Neural cell (in vitro differentiated cells): ENCODE measurements around the gene NHERF2. TPM values are rescaled to one million over a fixed set of nuclear protein-coding genes. Genes with fewer than 3 reads are reported as not detected.

Source experiments
- H2AFZ ChIP-seq: fragments of 200-600, 300-800 bp; sonication (generic), shearing (Covaris generic); 2 replicates; pipeline ENCODE4 v1.6.0; 2014; ENCODE audit warnings: low read depth, mild to moderate bottlenecking, antibody characterized with exemption, low read length, moderate library complexity
- H3F3A ChIP-seq: fragments of 200-600 bp; shearing (Covaris generic); 2 replicates; pipeline ENCODE4 v1.6.1; 2016; ENCODE audit warnings: mild to moderate bottlenecking, moderate library complexity, mixed read lengths, antibody characterized with exemption, low read length; ENCODE audit not compliant: insufficient read depth, poor library complexity, severe bottlenecking
- H3K27ac ChIP-seq: fragments of 200-600, 300-800 bp; sonication (generic), shearing (Covaris generic); 2 replicates; pipeline ENCODE4 v1.5.1; 2014; ENCODE audit warnings: mild to moderate bottlenecking, low read length, moderate library complexity
- H3K27me3 ChIP-seq: fragments of 300-800, 200-600 bp; sonication (generic), shearing (Covaris generic); 2 replicates; pipeline ENCODE4 v1.6.0; 2014; ENCODE audit warnings: mild to moderate bottlenecking, low read depth, low read length, moderate library complexity; ENCODE audit not compliant: insufficient read depth
- H3K36me3 ChIP-seq: fragments of 300-800, 200-600 bp; sonication (generic), shearing (Covaris generic); 2 replicates; pipeline ENCODE4 v1.5.1; 2014; ENCODE audit warnings: mild to moderate bottlenecking, antibody characterized with exemption, low read length, moderate library complexity; ENCODE audit not compliant: insufficient read depth
- H3K4me2 ChIP-seq: fragments of 300-800, 200-600 bp; sonication (generic), shearing (Covaris generic); 2 replicates; pipeline ENCODE4 v1.6.0; 2014; ENCODE audit warnings: mild to moderate bottlenecking, low read length
- H3K4me3 ChIP-seq: fragments of 300-800, 200-600 bp; sonication (generic), shearing (Covaris generic); 2 replicates; pipeline ENCODE4 v1.5.1; 2014; ENCODE audit warnings: mild to moderate bottlenecking, low read length, moderate library complexity
- H3K79me2 ChIP-seq: fragments of 200-600 bp; shearing (Covaris generic); replicated peaks from 2 replicates; pipeline ENCODE4 v1.6.0; 2014; ENCODE audit warnings: mild to moderate bottlenecking, low read length, moderate library complexity; ENCODE audit not compliant: insufficient read depth
- H3K9ac ChIP-seq: fragments of 300-800, 200-600 bp; sonication (generic), shearing (Covaris generic); 2 replicates; pipeline ENCODE4 v1.6.1; 2016; ENCODE audit warnings: mild to moderate bottlenecking, low read length, mixed read lengths
- H3K9me2 ChIP-seq: fragments of 200-600 bp; shearing (Covaris generic); 2 replicates; pipeline ENCODE4 v1.6.1; 2016; ENCODE audit warnings: mild to moderate bottlenecking, low read length, mixed read lengths; ENCODE audit not compliant: insufficient read depth
- H3K9me3 ChIP-seq: fragments of 200-600, 300-800 bp; sonication (generic), shearing (Covaris generic); 2 replicates; pipeline ENCODE4 v1.6.1; 2016; ENCODE audit warnings: mild to moderate bottlenecking, mixed run types, low read length, moderate library complexity, mixed read lengths
- H4K20me1 ChIP-seq: fragments of 200-600 bp; shearing (Covaris generic); 2 replicates; pipeline ENCODE4 v1.6.1; 2016; ENCODE audit warnings: mild to moderate bottlenecking, mixed run types; ENCODE audit not compliant: insufficient read depth
- EP300 ChIP-seq: fragments of 450-650 bp; conservative IDR thresholded peaks from 2 replicates; pipeline ENCODE4 v1.6.1; 2014; ENCODE audit warnings: antibody characterized with exemption, mild to moderate bottlenecking, moderate library complexity; ENCODE audit not compliant: poor library complexity, severe bottlenecking
- EZH2 ChIP-seq: fragments of 200-600, 300-800 bp; shearing (Covaris generic), sonication (generic); IDR thresholded peaks from 2 replicates; pipeline ENCODE4 v1.6.1; 2014; ENCODE audit warnings: antibody characterized with exemption, low read length, borderline replicate concordance, mild to moderate bottlenecking; ENCODE audit not compliant: insufficient read depth, poor library complexity, severe bottlenecking
- MXI1 ChIP-seq: fragments of 450-650 bp; conservative IDR thresholded peaks from 2 replicates; pipeline ENCODE4 v1.6.1; 2014; ENCODE audit warnings: antibody characterized with exemption, mild to moderate bottlenecking; ENCODE audit not compliant: poor library complexity, severe bottlenecking
- POLR2AphosphoS5 ChIP-seq: IDR thresholded peaks from 2 replicates; pipeline ENCODE4 v1.6.1; 2012
- RAD21 ChIP-seq: fragments of 450-650 bp; conservative IDR thresholded peaks from 2 replicates; pipeline ENCODE4 v1.6.1; 2014; ENCODE audit warnings: antibody characterized with exemption, mild to moderate bottlenecking, moderate library complexity
- REST ChIP-seq: IDR thresholded peaks from 2 replicates; pipeline ENCODE4 v1.6.1; 2012; ENCODE audit warnings: borderline replicate concordance
- SMC3 ChIP-seq: fragments of 450-650 bp; conservative IDR thresholded peaks from 2 replicates; pipeline ENCODE4 v1.6.1; 2014; ENCODE audit warnings: antibody characterized with exemption, mild to moderate bottlenecking, moderate library complexity; ENCODE audit not compliant: poor library complexity
- TAF1 ChIP-seq: IDR thresholded peaks from 2 replicates; pipeline ENCODE4 v1.6.1; 2012; ENCODE audit warnings: low read depth
- polyA plus RNA-seq: library from polyadenylated mRNA; depleted of rRNA; stranded (reverse); fragments of >200 nt; gene quantifications from 2 replicates; pipeline ENCODE4 v1.2.3, GENCODE V29; 2014
- TF ChIP-seq, protein P1 (sequence below): fragments of 450-650 bp; IDR thresholded peaks from 2 replicates; pipeline ENCODE4 v1.5.1; 2014; ENCODE audit warnings: antibody characterized with exemption, mild to moderate bottlenecking, moderate library complexity; ENCODE audit not compliant: poor library complexity, severe bottlenecking

The NHERF2 gene
- polyA plus RNA-seq, 1 donor from 2014 or later = 3.4 TPM

DNA sequence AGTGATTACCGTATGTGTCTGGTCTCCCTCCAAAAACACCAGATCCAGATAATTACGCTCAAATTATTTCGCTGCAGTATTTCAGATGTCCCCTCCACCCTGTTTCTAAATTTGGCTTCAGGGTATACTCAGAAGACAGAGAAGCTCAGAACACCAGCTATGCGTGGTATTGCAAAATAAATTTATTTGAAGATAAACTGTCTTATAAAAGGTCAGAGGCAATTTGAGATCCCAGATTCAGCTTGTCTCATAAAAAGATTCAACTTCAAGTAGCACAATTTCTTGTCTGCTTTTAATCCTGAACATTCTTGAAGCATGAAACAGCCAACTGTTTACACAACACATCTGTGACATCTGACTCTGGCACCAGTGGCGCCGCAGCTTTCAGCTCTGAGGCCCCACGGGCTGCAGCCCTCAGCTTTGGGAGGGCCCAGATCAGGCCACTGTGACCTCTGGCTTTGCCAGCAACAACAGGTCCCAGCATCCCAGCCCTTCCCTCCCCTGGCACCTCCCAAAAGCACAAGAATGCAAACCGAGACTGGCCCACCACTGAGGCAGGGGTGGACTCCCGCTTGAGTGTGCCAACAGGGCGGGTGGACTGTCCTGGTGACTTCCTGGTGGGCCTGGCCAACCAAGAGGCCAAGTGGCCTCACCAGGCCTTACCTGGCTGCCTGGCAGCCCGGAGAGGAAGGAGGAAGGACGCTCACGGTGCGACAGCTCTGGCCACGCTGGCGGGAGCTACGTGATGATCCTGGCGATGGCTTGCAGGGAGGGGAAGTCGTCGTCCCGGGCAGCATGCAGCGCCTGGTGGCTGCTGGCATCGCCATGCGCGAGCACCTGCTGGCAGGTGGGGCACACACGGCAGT lies 29.0 kb upstream of the NHERF2 start:
- Histone ChIP-seq H3K4me3 (no peak overlapping the region), H3K9me3 (no peaks in the 10 kb centered on the region), H3F3A (no peaks in the 10 kb centered on the region), H3K27me3 (no peaks in the 10 kb centered on the region), H3K9me2 (no peaks in the 10 kb centered on the region), H4K20me1 (no peaks in the 10 kb centered on the region), H2AFZ (no peak overlapping the region), H3K9ac (no peak overlapping the region), H3K79me2 (no peaks in the 10 kb centered on the region), H3K36me3 (no peaks in the 10 kb centered on the region), H3K27ac (no peak overlapping the region), H3K4me2 (no peak overlapping the region)
- TF ChIP-seq TAF1 (no peak), EP300 (no peak), MXI1 (no peak), SMC3 (no peak), REST (no peak), EZH2 (no peak), RAD21 (no peak), POLR2AphosphoS5 (no peak)
- TF ChIP-seq, protein P1, sequence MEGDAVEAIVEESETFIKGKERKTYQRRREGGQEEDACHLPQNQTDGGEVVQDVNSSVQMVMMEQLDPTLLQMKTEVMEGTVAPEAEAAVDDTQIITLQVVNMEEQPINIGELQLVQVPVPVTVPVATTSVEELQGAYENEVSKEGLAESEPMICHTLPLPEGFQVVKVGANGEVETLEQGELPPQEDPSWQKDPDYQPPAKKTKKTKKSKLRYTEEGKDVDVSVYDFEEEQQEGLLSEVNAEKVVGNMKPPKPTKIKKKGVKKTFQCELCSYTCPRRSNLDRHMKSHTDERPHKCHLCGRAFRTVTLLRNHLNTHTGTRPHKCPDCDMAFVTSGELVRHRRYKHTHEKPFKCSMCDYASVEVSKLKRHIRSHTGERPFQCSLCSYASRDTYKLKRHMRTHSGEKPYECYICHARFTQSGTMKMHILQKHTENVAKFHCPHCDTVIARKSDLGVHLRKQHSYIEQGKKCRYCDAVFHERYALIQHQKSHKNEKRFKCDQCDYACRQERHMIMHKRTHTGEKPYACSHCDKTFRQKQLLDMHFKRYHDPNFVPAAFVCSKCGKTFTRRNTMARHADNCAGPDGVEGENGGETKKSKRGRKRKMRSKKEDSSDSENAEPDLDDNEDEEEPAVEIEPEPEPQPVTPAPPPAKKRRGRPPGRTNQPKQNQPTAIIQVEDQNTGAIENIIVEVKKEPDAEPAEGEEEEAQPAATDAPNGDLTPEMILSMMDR = no peak

DNA sequence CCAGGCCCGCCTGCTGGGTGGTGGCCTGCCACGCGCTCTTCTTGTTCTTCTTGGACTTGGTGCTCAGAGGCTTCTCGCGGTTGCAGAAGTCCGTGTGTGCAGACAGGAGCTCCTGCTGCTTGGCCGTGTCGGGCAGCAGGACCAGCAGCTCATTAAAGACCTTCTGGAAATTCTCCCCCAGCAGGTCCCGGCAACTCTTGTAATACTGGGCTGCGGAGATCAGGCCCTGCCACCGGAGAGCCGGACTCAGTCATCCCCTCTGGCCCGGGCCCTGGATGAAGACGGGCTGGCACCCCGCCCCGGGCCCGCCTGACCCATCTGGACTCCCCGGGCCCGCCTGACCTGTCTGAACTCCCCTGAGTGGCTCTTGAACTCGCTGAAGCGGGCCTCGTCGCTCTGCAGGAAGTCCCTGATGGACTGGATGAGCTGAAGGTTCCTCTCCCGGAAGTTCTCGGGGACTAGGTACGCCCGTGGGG lies 28.3 kb upstream of the NHERF2 start:
- H3K79me2 ChIP-seq = no peaks in the 10 kb centered on the region
- no peaks in the 10 kb centered on the region for H3F3A ChIP-seq
- no peak overlapping the region for H3K27ac ChIP-seq
- H4K20me1 ChIP-seq = no peaks in the 10 kb centered on the region
- H3K27me3 ChIP-seq = no peaks in the 10 kb centered on the region
- H3K4me2 ChIP-seq = no peak overlapping the region
- no peaks in the 10 kb centered on the region for H3K9me3 ChIP-seq
- H3K36me3 ChIP-seq = no peaks in the 10 kb centered on the region
- H3K4me3 ChIP-seq = no peak overlapping the region
- H2AFZ ChIP-seq = no peak overlapping the region
- no peak overlapping the region for H3K9ac ChIP-seq
- no peaks in the 10 kb centered on the region for H3K9me2 ChIP-seq
- no peak for TF ChIP-seq REST
- TF ChIP-seq, protein P1 = no peak
- TF ChIP-seq EP300 = no peak
- TF ChIP-seq MXI1 = no peak
- no peak for TF ChIP-seq SMC3
- TF ChIP-seq TAF1 = no peak
- TF ChIP-seq POLR2AphosphoS5 = no peak
- no peak for TF ChIP-seq RAD21
- TF ChIP-seq EZH2 = no peak
